ENCODE measurements around the gene HSD11B1L.

- TF ChIP-seq, protein P1, sequence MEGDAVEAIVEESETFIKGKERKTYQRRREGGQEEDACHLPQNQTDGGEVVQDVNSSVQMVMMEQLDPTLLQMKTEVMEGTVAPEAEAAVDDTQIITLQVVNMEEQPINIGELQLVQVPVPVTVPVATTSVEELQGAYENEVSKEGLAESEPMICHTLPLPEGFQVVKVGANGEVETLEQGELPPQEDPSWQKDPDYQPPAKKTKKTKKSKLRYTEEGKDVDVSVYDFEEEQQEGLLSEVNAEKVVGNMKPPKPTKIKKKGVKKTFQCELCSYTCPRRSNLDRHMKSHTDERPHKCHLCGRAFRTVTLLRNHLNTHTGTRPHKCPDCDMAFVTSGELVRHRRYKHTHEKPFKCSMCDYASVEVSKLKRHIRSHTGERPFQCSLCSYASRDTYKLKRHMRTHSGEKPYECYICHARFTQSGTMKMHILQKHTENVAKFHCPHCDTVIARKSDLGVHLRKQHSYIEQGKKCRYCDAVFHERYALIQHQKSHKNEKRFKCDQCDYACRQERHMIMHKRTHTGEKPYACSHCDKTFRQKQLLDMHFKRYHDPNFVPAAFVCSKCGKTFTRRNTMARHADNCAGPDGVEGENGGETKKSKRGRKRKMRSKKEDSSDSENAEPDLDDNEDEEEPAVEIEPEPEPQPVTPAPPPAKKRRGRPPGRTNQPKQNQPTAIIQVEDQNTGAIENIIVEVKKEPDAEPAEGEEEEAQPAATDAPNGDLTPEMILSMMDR (tag by site-specific recombination; IDR thresholded peaks at IDR 0.05) = no peak
- no peak for TF ChIP-seq MZF1 (tag by site-specific recombination; IDR thresholded peaks at IDR 0.05; ENCODE audit: borderline replicate concordance)
- no peak for TF ChIP-seq ZFP69B (tag by site-specific recombination; IDR thresholded peaks at IDR 0.05)
- TF ChIP-seq ZNF830 (tag by site-specific recombination; IDR thresholded peaks at IDR 0.05; ENCODE audit: low read depth) = no peak
- TF ChIP-seq SETDB1 (IDR thresholded peaks at IDR 0.05; ENCODE audit: insufficient read length, low read length) = no peak
Measured at GRCh38 chr19:5707576-5708575, 27.0 kb downstream of the HSD11B1L start.
